B cell (primary cell): Measurements from ENCODE around the gene MET.

ENCODE experiments used
- CTCF ChIP-seq: fragments of 200-600 bp; IDR thresholded peaks from one replicate; pipeline ENCODE4 v1.8.0; 2022; ENCODE audit warnings: antibody characterized with exemption, mild to moderate bottlenecking
- EZH2 ChIP-seq: IDR thresholded peaks from 2 replicates; pipeline ENCODE4 v1.6.1; 2012; ENCODE audit warnings: borderline replicate concordance, low read depth, mild to moderate bottlenecking, moderate library complexity, low read length; ENCODE audit not compliant: insufficient read depth, poor library complexity, severe bottlenecking

GRCh38 chr7:116702046-116702785, 30.2 kb downstream of the MET start:
- no peak for TF ChIP-seq CTCF
- no peak for TF ChIP-seq EZH2
